CD4-positive, alpha-beta memory T cell (primary cell): ENCODE measurements around the gene PSMC3IP. TPM values are rescaled to one million over a fixed set of nuclear protein-coding genes. Genes with fewer than 3 reads are reported as not detected.
"Not testable (repeated sequence)": the region's sequence is repeated elsewhere in the genome, so short reads cannot be mapped to it uniquely, and the experiment has no call there.

Experiments used
- CTCF ChIA-PET: fragments of 350-600 bp; sonication (Branson Sonifier 250); formaldehyde crosslinking; loops from one replicate; lab custom pipeline; 2021; ENCODE audit warnings: inconsistent platforms; ENCODE audit not compliant: partially characterized antibody; lab: Charles Lee
- POLR2A ChIA-PET: fragments of 350-600 bp; sonication (Branson Sonifier 250); formaldehyde crosslinking; loops from one replicate; lab custom pipeline; 2021; ENCODE audit not compliant: partially characterized antibody; lab: Charles Lee
- DNase-seq, 5 donors: peaks; one replicate each; pipeline versions ENCODE4 v3.0.0 to v3.0.0-alpha.2; 2020 to 2022; ENCODE audit warnings: mixed read lengths in 1 of 5
- H3K27ac ChIP-seq: one replicate; pipeline ENCODE4 v1.7.0; 2013; ENCODE audit warnings: low read depth, low read length
- H3K27me3 ChIP-seq: 2 replicates; pipeline ENCODE4 v1.7.0; 2013; ENCODE audit warnings: mild to moderate bottlenecking, low read length, moderate library complexity; ENCODE audit not compliant: insufficient read depth
- H3K36me3 ChIP-seq: 2 replicates; pipeline ENCODE4 v1.7.0; 2013; ENCODE audit warnings: mild to moderate bottlenecking, low read length, moderate library complexity; ENCODE audit not compliant: insufficient read depth
- H3K4me1 ChIP-seq: 2 replicates; pipeline ENCODE4 v1.7.0; 2013; ENCODE audit warnings: mild to moderate bottlenecking, low read length, moderate library complexity; ENCODE audit not compliant: insufficient read depth
- H3K4me3 ChIP-seq, 2 donors: one replicate each; pipeline ENCODE4 v1.7.0; 2013; ENCODE audit warnings: low read length in 2 of 2, mild to moderate bottlenecking in 1 of 2
- H3K9me3 ChIP-seq, 2 donors: one replicate each; pipeline ENCODE4 v1.7.0; 2013; ENCODE audit warnings: low read length in 2 of 2, control low read depth in 1 of 2; ENCODE audit not compliant: control insufficient read depth in 1 of 2
- H3K27ac Mint-ChIP-seq, 7 donors: one replicate each; pipeline ENCODE4 v1.8.0; 2020 to 2021; ENCODE audit warnings: mixed read lengths in 7 of 7, mild to moderate bottlenecking in 6 of 7, inconsistent platforms in 3 of 7, moderate library complexity in 3 of 7
- H3K27me3 Mint-ChIP-seq, 2 donors: one replicate each; pipeline ENCODE4 v1.8.0; 2020 to 2021; ENCODE audit warnings: mixed read lengths in 2 of 2
- H3K36me3 Mint-ChIP-seq, 2 donors: one replicate each; pipeline ENCODE4 v1.8.0; 2020 to 2021; ENCODE audit warnings: mixed read lengths in 2 of 2, inconsistent platforms in 1 of 2, mild to moderate bottlenecking in 1 of 2
- H3K4me1 Mint-ChIP-seq, 4 donors: one replicate each; pipeline ENCODE4 v1.8.0; 2020 to 2021; ENCODE audit warnings: mixed read lengths in 4 of 4, mild to moderate bottlenecking in 1 of 4
- H3K4me3 Mint-ChIP-seq, 8 donors: one replicate each; pipeline ENCODE4 v1.8.0; 2020 to 2021; ENCODE audit warnings: mixed read lengths in 8 of 8, mild to moderate bottlenecking in 7 of 8, moderate library complexity in 6 of 8, inconsistent platforms in 3 of 8
- H3K9me3 Mint-ChIP-seq, 8 donors: one replicate each; pipeline ENCODE4 v1.8.0; 2020 to 2021; ENCODE audit warnings: mixed read lengths in 8 of 8, mild to moderate bottlenecking in 5 of 8, inconsistent platforms in 3 of 8, moderate library complexity in 1 of 8
- intact Hi-C: fragments of 100-400 bp; cut with micrococcal nuclease; formaldehyde crosslinking; loops from one replicate; pipeline ENCODE4 v1.15.1; 2023
- polyA plus RNA-seq, 2 donors: library from polyadenylated mRNA; unstranded; fragments of 300-500 nt; fragmentation: Illumina TruSeq; gene quantifications; one replicate each; pipeline ENCODE4 v1.2.3, GENCODE V29; 2021
- total RNA-seq, 2 experiments: library from RNA; stranded (reverse); gene quantifications; one replicate each; pipeline ENCODE4 v1.2.3, GENCODE V29; 2021

Gene PSMC3IP, protein sequence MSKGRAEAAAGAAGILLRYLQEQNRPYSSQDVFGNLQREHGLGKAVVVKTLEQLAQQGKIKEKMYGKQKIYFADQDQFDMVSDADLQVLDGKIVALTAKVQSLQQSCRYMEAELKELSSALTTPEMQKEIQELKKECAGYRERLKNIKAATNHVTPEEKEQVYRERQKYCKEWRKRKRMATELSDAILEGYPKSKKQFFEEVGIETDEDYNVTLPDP
- 1 to 10 TPM; 3.4 to 4.5 TPM for total RNA-seq
- 1 to 10 TPM in 1 of 2 donors, under 1 TPM in 1; 0.93 to 1.9 TPM for polyA plus RNA-seq

DNA sequence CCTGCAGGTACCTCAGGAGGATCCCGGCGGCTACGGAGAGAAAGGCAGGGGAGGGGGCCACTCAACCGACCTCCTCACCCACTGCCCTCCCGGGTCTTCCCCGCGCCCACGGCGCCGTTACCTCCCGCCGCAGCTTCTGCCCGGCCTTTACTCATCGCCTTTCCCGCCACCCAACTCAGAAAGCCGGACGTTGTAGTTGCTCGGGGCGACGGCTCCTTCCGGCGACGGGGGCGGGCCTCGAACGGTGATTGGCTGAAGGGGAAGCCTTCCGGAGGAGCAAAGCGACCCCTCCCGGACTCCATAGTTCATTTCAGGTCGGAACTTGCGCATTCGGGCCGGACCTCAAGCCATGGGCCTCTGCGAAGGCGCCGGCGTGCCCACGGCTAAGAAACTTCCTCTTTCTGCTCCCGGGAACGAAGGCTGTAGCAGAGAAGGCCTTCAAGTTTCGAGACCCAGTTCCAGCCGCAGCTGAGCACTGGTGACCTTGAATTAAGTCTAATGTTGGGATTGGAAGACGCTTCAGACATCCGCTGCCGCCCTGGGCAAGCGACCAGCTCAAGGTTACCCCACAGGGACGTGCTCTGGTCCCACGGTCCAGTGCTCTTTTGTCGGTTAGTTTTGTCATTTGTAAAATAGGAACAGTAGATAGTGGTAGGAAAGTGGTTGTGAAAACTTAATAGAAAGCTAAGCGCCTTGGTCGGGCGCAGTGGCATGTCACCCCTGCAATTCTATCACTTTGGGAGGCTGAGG lies at the start of gene PSMC3IP:
PSMC3IP (minus strand) TSS at position 198 of the 750 bp plus-strand sequence; CDS start at position 155, 43 bp downstream.
- Mint-ChIP-seq H3K27me3 (no peaks in the 10 kb centered on the region), H3K9me3 (peaks cover 0 to 3% (median 0%) of the 10 kb centered on the region in 8 donors), H3K4me1 (peaks cover 18 to 44% (median 23%) of the 10 kb centered on the region in 4 donors), H3K4me3 (peak within 1 kb of the TSS; percentile 96 to 99 (median 99)), H3K36me3 (peaks cover 17 to 58% of the 10 kb centered on the region in 2 donors), H3K27ac (peak within 1 kb of the TSS; percentile 87 to 99 (median 97))
- DNase-seq: peak; percentile 83 to 93 (median 88)
- Histone ChIP-seq H3K36me3 (peaks cover 35% of the 10 kb centered on the region), H3K4me1 (peaks cover 17% of the 10 kb centered on the region), H3K27me3 (no peaks in the 10 kb centered on the region), H3K27ac (peak within 1 kb of the TSS; percentile 84), H3K9me3 (no peaks in the 10 kb centered on the region), H3K4me3 (peak within 1 kb of the TSS; percentile 83 to 100)
- POLR2A ChIA-PET: interaction anchor here (0.6 to 5.1 kb wide), 27 partner anchors 8 to 784 kb away, joined by 3 to 73 read pairs (median 7); partner anchors contain the start of genes BECN1, COASY, HSD17B1 and MLX
- CTCF ChIA-PET: interaction anchor here (0.8 to 4.3 kb wide), 39 partner anchors 8 to 420 kb away, joined by 3 to 64 read pairs (median 6); partner anchors contain the start of genes BECN1, COASY, MLX and RAMP2
- intact Hi-C loops: loop anchor here (1.0 to 5.0 kb wide), 9 partner anchors 10 to 359 kb away; partner anchors contain the start of genes BECN1, COASY, MLX and RETREG3

GRCh38 chr17:42623732-42624596 lies 46.4 kb upstream of the PSMC3IP start:
- DNase-seq: no peak
- no peak overlapping the region for H3K4me3 ChIP-seq
- intact Hi-C loops: no loop called here
- ChIA-PET CTCF (interaction anchor here (1.6 kb wide), 1 partner anchor 744 kb away, joined by 3 read pairs; no protein-coding TSS in a partner anchor), POLR2A (no interaction called here)
- no peak overlapping the region for H3K27ac ChIP-seq
- H3K4me1 ChIP-seq: no peaks in the 10 kb centered on the region
- Mint-ChIP-seq H3K27me3 (no peaks in the 10 kb centered on the region), H3K36me3 (no peaks in the 10 kb centered on the region), H3K4me1 (peaks cover 0 to under 1% (median 0%) of the 10 kb centered on the region in 4 donors), H3K4me3 (no peak overlapping the region), H3K9me3 (peaks cover 0 to 1% (median 0%) of the 10 kb centered on the region in 8 donors), H3K27ac (no peak overlapping the region)
- H3K27me3 ChIP-seq: no peaks in the 10 kb centered on the region
- H3K36me3 ChIP-seq: no peaks in the 10 kb centered on the region
- H3K9me3 ChIP-seq: no peaks in the 10 kb centered on the region

DNA sequence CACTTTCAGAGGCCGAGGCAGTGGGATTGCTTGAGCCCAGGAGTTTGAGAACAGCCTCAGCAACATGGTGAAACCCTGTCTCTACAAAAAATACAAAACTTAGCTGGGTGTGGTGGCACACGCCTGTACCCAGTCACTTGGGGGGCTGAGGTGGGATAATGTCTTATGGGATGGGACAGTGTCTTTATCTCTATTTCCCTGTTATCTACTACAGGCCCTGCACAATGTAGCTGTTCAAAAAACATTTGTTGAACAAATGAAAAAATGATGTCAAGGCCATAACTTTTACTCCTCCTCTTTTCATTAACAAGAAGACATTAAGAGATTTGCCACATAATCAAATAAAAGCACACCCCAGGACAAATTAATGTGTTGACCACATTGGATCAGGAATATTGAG lies 45.7 kb upstream of the PSMC3IP start:
- Mint-ChIP-seq H3K4me3 (no peak overlapping the region), H3K4me1 (peaks cover 0 to 6% (median 0%) of the 10 kb centered on the region in 4 donors)

GRCh38 chr17:42621987-42622386 lies 44.5 kb upstream of the PSMC3IP start:
- H3K36me3 Mint-ChIP-seq, H3K4me1 ChIP-seq, H3K36me3 ChIP-seq, H3K4me1 Mint-ChIP-seq, H3K27me3 ChIP-seq, intact Hi-C loops, H3K4me3 Mint-ChIP-seq, DNase-seq, H3K4me3 ChIP-seq, H3K27ac ChIP-seq, H3K27me3 Mint-ChIP-seq, H3K27ac Mint-ChIP-seq, H3K9me3 Mint-ChIP-seq, H3K9me3 ChIP-seq, CTCF ChIA-PET: not testable (repeated sequence)
- POLR2A ChIA-PET: interaction anchor here (0.6 to 0.9 kb wide), 3 partner anchors 13 to 165 kb away, joined by 3 to 5 read pairs (median 3); partner anchors contain the start of genes RETREG3 and TUBG1

More for the DNA sequence above, 45.7 kb upstream of the PSMC3IP start:
- POLR2A ChIA-PET: no interaction called here
- Histone ChIP-seq H3K36me3 (no peaks in the 10 kb centered on the region), H3K27ac (no peak overlapping the region), H3K4me3 (no peak overlapping the region), H3K9me3 (no peaks in the 10 kb centered on the region), H3K4me1 (no peaks in the 10 kb centered on the region), H3K27me3 (no peaks in the 10 kb centered on the region)
- no peaks in the 10 kb centered on the region for H3K36me3 Mint-ChIP-seq
- intact Hi-C loops: no loop called here
- no peak for DNase-seq
- CTCF ChIA-PET: interaction anchor here (1.6 kb wide), 1 partner anchor 745 kb away, joined by 3 read pairs; no protein-coding TSS in a partner anchor
- no peaks in the 10 kb centered on the region for H3K27me3 Mint-ChIP-seq
- no peak overlapping the region for H3K27ac Mint-ChIP-seq
- H3K9me3 Mint-ChIP-seq: peaks cover 0 to 1% (median 0%) of the 10 kb centered on the region in 8 donors

GRCh38 chr17:42618442-42619150 lies 41.1 kb upstream of the PSMC3IP start:
- H3K4me3 ChIP-seq: no peak overlapping the region
- CTCF ChIA-PET: interaction anchor here (0.9 to 1.8 kb wide), 3 partner anchors 10 to 40 kb away, joined by 3 to 6 read pairs (median 3); partner anchors contain the start of gene PSMC3IP
- no peaks in the 10 kb centered on the region for H3K4me1 ChIP-seq
- no peaks in the 10 kb centered on the region for H3K9me3 ChIP-seq
- Mint-ChIP-seq H3K36me3 (peaks cover 17 to 18% of the 10 kb centered on the region in 2 donors), H3K27me3 (no peaks in the 10 kb centered on the region), H3K27ac (peak overlapping the region in 1 of 7 donors; percentile 36), H3K4me3 (no peak overlapping the region), H3K9me3 (no peaks in the 10 kb centered on the region), H3K4me1 (peaks cover 0 to 9% (median 0%) of the 10 kb centered on the region in 4 donors)
- POLR2A ChIA-PET: interaction anchor here (1.0 kb wide), 1 partner anchor 9 kb away, joined by 4 read pairs; the partner anchor contains the start of genes RETREG3 and TUBG1
- no peaks in the 10 kb centered on the region for H3K27me3 ChIP-seq
- no peak overlapping the region for H3K27ac ChIP-seq
- H3K36me3 ChIP-seq: peaks cover 11% of the 10 kb centered on the region
- intact Hi-C loops: no loop called here
- DNase-seq: no peak

DNA sequence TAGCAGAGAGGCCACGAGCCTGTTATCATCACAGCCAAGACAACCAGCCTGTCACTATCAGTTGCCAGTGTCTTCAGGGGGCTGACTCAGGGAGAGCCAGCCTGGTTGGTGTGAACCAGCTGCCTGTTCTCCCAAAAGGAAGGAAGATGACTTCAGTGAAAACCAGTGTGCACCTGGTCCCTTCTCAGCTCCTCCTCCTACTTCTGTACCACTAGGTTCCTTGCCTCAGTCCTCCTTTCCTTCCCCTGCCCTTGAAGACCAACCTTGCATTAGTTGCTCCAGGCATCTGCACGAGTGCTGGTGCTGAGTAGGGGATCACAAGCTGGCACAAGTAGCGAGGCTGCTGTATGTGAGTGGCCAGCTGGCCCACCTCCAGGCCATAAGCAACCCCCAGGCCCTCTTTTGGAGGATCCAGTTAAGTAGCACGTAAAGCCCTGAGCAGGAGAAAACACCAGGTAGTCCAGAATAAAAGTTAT lies 40.5 kb upstream of the PSMC3IP start:
- ChIA-PET POLR2A (interaction anchor here (1.0 kb wide), 1 partner anchor 8 kb away, joined by 4 read pairs; the partner anchor contains the start of genes RETREG3 and TUBG1), CTCF (interaction anchor here (0.9 to 1.0 kb wide), 2 partner anchors 11 to 34 kb away, joined by 3 read pairs; no protein-coding TSS in a partner anchor)
- H3K36me3 ChIP-seq: peaks cover 11% of the 10 kb centered on the region
- intact Hi-C loops: no loop called here
- H3K4me3 ChIP-seq: no peak overlapping the region
- peak overlapping the region in 2 of 7 donors; percentile 32 to 53 for H3K27ac Mint-ChIP-seq
- no peaks in the 10 kb centered on the region for H3K9me3 Mint-ChIP-seq
- H3K4me1 Mint-ChIP-seq: peaks cover 0 to 9% (median 0%) of the 10 kb centered on the region in 4 donors
- no peaks in the 10 kb centered on the region for H3K9me3 ChIP-seq
- H3K27me3 Mint-ChIP-seq: no peaks in the 10 kb centered on the region
- peaks cover 20% of the 10 kb centered on the region in 2 donors for H3K36me3 Mint-ChIP-seq
- DNase-seq: no peak
- no peak overlapping the region for H3K4me3 Mint-ChIP-seq
- H3K27ac ChIP-seq: no peak overlapping the region
- H3K27me3 ChIP-seq: no peaks in the 10 kb centered on the region
- H3K4me1 ChIP-seq: no peaks in the 10 kb centered on the region
